GM19025 (cell line): ENCODE data around the gene MAPK8.

Experiments used
- ATAC-seq: cut with Tn5 transposase; IDR thresholded peaks from one replicate; pipeline ENCODE4 v1.9.1; 2021; ENCODE audit warnings: mild to moderate bottlenecking, low read depth, moderate library complexity; ENCODE audit not compliant: unreplicated experiment

MAPK8 gene

GRCh38 chr10:48444861-48445841 is 138.7 kb downstream of the MAPK8 start:
- ATAC-seq: no peak

GRCh38 chr10:48445932-48446331 is 139.5 kb downstream of the MAPK8 start:
- no peak for ATAC-seq

- ATAC-seq: no peak
These were observed 140.3 kb downstream of the MAPK8 start for GRCh38 chr10:48446785-48447184.

GRCh38 chr10:48447356-48448215 is 141.1 kb downstream of the MAPK8 start:
- ATAC-seq: no peak

GRCh38 chr10:48448796-48449195 is 142.3 kb downstream of the MAPK8 start:
- ATAC-seq: no peak

- no peak for ATAC-seq
These were observed 143.2 kb downstream of the MAPK8 start for GRCh38 chr10:48449501-48450232.

GRCh38 chr10:48450233-48450740 is 143.8 kb downstream of the MAPK8 start:
- ATAC-seq: no peak

- ATAC-seq: no peak
These were observed 144.4 kb downstream of the MAPK8 start for GRCh38 chr10:48450741-48451466.

- ATAC-seq: no peak
These were observed 145.7 kb downstream of the MAPK8 start for GRCh38 chr10:48451969-48452878.

GRCh38 chr10:48452879-48453412 is 146.5 kb downstream of the MAPK8 start:
- no peak for ATAC-seq

- no peak for ATAC-seq
These were observed 147.2 kb downstream of the MAPK8 start for GRCh38 chr10:48453451-48454301.

- ATAC-seq: no peak
These were observed 148.0 kb downstream of the MAPK8 start for GRCh38 chr10:48454302-48455054.

- no peak for ATAC-seq
These were observed 148.5 kb downstream of the MAPK8 start for GRCh38 chr10:48455055-48455391.

GRCh38 chr10:48455392-48456151 is 149.1 kb downstream of the MAPK8 start:
- ATAC-seq: no peak

GRCh38 chr10:48456361-48456804 is 149.9 kb downstream of the MAPK8 start:
- ATAC-seq: no peak
